Panc1 (cell line): ENCODE measurements around the gene BCAS3.

Experiments
- POLR2AphosphoS5 ChIP-seq: IDR thresholded peaks from 2 replicates; pipeline ENCODE4 v1.6.1; 2012; ENCODE audit warnings: mild to moderate bottlenecking, low read depth, low read length, moderate library complexity
- TCF7L2 ChIP-seq: IDR thresholded peaks from 2 replicates; pipeline ENCODE4 v1.6.1; 2011; ENCODE audit warnings: mild to moderate bottlenecking, low read depth, low read length, inconsistent platforms
- TF ChIP-seq, protein P1 (sequence below): fragments of 450-650 bp; IDR thresholded peaks from 2 replicates; pipeline ENCODE4 v1.5.1; 2017; ENCODE audit warnings: mild to moderate bottlenecking
- TF ChIP-seq, protein P2 (sequence below), 2 experiments: IDR thresholded peaks; 2 replicates each; pipeline ENCODE4 v1.6.1; 2011 to 2012; ENCODE audit warnings: low read depth in 2 of 2, control low read depth in 1 of 2, low read length in 1 of 2, mild to moderate bottlenecking in 1 of 2, moderate library complexity in 1 of 2; ENCODE audit not compliant: insufficient read depth in 1 of 2

DNA sequence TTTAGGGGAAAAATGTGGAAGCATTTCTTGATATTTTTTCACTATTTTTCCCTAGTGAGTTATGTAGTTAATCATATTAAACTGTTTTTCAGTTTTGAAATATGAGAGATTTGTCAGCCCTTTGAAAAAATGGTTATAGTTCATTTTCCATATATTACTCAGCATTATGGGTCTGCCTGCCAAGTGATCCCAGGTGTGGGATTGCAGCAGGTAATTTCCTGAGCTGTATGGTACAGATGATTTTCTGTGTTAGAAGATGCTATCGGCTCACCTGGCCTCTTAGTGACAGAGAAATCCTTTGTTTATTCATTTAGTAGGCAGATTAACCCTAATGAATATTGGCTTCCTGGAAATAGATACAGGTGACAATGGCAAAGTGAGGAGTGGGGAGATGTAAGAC, 446.9 kb downstream of the BCAS3 start:
- TF ChIP-seq, protein P1, sequence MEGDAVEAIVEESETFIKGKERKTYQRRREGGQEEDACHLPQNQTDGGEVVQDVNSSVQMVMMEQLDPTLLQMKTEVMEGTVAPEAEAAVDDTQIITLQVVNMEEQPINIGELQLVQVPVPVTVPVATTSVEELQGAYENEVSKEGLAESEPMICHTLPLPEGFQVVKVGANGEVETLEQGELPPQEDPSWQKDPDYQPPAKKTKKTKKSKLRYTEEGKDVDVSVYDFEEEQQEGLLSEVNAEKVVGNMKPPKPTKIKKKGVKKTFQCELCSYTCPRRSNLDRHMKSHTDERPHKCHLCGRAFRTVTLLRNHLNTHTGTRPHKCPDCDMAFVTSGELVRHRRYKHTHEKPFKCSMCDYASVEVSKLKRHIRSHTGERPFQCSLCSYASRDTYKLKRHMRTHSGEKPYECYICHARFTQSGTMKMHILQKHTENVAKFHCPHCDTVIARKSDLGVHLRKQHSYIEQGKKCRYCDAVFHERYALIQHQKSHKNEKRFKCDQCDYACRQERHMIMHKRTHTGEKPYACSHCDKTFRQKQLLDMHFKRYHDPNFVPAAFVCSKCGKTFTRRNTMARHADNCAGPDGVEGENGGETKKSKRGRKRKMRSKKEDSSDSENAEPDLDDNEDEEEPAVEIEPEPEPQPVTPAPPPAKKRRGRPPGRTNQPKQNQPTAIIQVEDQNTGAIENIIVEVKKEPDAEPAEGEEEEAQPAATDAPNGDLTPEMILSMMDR, result no peak
- TF ChIP-seq POLR2AphosphoS5 (no peak), TCF7L2 (no peak)
- TF ChIP-seq, protein P2, sequence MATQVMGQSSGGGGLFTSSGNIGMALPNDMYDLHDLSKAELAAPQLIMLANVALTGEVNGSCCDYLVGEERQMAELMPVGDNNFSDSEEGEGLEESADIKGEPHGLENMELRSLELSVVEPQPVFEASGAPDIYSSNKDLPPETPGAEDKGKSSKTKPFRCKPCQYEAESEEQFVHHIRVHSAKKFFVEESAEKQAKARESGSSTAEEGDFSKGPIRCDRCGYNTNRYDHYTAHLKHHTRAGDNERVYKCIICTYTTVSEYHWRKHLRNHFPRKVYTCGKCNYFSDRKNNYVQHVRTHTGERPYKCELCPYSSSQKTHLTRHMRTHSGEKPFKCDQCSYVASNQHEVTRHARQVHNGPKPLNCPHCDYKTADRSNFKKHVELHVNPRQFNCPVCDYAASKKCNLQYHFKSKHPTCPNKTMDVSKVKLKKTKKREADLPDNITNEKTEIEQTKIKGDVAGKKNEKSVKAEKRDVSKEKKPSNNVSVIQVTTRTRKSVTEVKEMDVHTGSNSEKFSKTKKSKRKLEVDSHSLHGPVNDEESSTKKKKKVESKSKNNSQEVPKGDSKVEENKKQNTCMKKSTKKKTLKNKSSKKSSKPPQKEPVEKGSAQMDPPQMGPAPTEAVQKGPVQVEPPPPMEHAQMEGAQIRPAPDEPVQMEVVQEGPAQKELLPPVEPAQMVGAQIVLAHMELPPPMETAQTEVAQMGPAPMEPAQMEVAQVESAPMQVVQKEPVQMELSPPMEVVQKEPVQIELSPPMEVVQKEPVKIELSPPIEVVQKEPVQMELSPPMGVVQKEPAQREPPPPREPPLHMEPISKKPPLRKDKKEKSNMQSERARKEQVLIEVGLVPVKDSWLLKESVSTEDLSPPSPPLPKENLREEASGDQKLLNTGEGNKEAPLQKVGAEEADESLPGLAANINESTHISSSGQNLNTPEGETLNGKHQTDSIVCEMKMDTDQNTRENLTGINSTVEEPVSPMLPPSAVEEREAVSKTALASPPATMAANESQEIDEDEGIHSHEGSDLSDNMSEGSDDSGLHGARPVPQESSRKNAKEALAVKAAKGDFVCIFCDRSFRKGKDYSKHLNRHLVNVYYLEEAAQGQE (IDR thresholded peaks at IDR 0.05; ENCODE audit: insufficient read depth in 1 of 2, low read depth in 2 of 2, low read length in 1 of 2), result no peak
